SK-N-SH (cell line): ENCODE measurements around the gene SSUH2.

Experiments
- CTCF ChIP-seq: fragments of 200-600 bp; sonication (generic); IDR thresholded peaks from 2 replicates; pipeline ENCODE4 v1.6.1; 2017; ENCODE audit warnings: antibody characterized with exemption, mild to moderate bottlenecking, moderate library complexity
- EZH2phosphoT487 ChIP-seq: fragments of 200-600 bp; sonication (generic); IDR thresholded peaks from 2 replicates; pipeline ENCODE4 v1.6.1; 2017; ENCODE audit warnings: low read depth, mixed run types, mild to moderate bottlenecking, antibody characterized with exemption, moderate library complexity, borderline replicate concordance
- FOXJ3 ChIP-seq: sonication (generic); formaldehyde crosslinking; IDR thresholded peaks from 2 replicates; pipeline ENCODE4 v1.5.1; 2020; ENCODE audit warnings: mild to moderate bottlenecking, missing genetic modification reagents
- MAX ChIP-seq: IDR thresholded peaks from 2 replicates; pipeline ENCODE4 v1.4.0; 2012; ENCODE audit warnings: low read depth
- POLR2AphosphoS5 ChIP-seq: IDR thresholded peaks from 2 replicates; pipeline ENCODE4 v1.6.1; 2012; ENCODE audit warnings: low read depth, low read length
- REST ChIP-seq: IDR thresholded peaks from 2 replicates; pipeline ENCODE4 v1.6.1; 2012; ENCODE audit warnings: mild to moderate bottlenecking, low read depth, low read length, moderate library complexity
- RXRA ChIP-seq: IDR thresholded peaks from 2 replicates; pipeline ENCODE4 v1.4.0; 2012; ENCODE audit warnings: low read depth, mild to moderate bottlenecking, borderline replicate concordance
- TAF1 ChIP-seq: IDR thresholded peaks from 2 replicates; pipeline ENCODE4 v1.6.1; 2012; ENCODE audit warnings: low read depth, mild to moderate bottlenecking, low read length, moderate library complexity, borderline replicate concordance
- YY1 ChIP-seq: IDR thresholded peaks from 2 replicates; pipeline ENCODE4 v1.4.0; 2012; ENCODE audit warnings: low read depth, mild to moderate bottlenecking

GRCh38 chr3:8604006-8604405 lies 40.6 kb downstream of the SSUH2 start:
- TF ChIP-seq CTCF = no peak
- no peak for TF ChIP-seq FOXJ3 (CRISPR knock-in tag)
- TF ChIP-seq REST = no peak
- TF ChIP-seq RXRA = no peak
- no peak for TF ChIP-seq TAF1
- no peak for TF ChIP-seq YY1
- TF ChIP-seq EZH2phosphoT487 = no peak
- TF ChIP-seq POLR2AphosphoS5 = no peak
- TF ChIP-seq MAX = no peak
